ENCODE results near the gene RCOR1.
"Not testable (repeated sequence)": the region's sequence is repeated elsewhere in the genome, so short reads cannot be mapped to it uniquely, and the experiment has no call there.

RCOR1 gene

DNA sequence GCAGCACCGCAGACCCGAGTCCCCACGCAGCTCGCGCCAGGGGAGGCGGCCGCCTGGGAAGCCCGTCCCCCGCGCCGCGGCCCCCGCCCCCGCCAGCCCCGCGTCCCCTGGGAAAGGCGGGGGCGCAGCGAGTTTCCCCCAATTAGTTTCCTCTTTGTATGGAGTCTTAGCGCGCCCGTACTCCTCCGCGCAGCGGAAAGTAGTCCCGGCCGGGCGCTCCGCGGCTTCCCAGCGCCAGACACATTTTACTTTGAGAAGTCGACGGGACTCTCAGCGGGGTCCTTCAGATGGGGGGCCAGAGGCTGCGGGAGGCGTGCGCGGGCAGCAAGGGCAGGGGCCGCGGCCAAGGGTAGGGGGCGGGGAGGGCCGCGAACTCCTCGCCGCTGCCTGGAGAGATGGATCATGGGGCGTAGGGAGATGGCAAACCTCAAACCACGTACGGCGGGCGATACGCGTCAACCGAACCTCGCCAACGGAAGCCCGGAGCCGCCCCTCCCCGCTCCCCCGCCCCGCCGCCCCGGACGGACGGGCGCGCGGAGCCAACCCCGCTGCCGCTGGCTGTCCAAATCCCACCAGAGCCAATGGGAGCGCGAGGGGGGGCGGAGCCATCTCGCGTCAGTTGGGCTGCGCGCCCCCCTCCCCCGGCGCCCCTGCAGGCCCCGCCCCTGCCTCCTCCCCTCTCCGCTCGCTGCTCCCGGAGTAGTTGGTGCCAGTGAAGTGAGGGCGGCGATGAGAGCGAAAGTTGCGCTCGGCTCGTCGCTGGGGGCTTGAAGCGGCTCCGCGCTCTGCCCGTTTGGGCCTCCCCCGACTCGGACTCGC is at the start of gene RCOR1:
Gene RCOR1 (plus strand): TSS at position 706 of the 819 bp plus-strand sequence. CDS start 238 bp downstream, outside the sequence.
- DNase-seq: peak; percentile 96

DNA sequence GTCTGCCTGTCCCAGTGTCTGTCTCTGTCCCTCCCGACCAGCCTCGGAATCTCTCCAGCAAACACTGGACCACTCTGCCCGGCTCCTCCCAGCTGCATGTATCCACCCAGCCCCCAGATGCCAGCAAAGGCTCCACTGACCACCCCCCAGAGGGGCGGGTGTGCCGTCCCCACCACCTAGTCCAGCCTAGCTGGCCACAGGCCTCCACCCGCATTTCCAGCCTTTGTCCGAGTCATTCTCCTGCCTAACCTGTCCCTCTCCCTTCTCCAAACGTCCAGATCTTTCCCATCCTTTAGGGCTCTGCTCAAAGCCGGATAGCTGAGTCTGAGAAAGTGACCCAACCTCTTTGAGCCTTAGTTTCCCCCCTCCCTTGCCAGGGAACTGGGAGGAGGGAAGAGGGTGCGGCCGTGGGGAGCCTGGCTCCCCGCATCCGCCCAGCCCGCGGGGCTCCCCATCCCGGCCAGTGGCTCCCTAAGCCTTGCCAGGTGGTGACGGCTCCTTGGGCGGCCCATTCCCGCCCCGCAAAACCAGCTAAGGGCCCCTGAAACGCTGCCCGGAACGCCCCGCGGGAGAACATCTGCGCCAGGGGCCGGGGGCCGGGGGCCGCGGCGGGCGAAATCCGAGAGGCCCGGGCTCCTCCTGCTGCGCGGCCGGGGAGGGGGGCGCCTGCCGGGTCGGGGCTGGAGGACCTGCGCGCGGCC is 48.3 kb upstream of the RCOR1 start:
- DNase-seq: no peak

DNA sequence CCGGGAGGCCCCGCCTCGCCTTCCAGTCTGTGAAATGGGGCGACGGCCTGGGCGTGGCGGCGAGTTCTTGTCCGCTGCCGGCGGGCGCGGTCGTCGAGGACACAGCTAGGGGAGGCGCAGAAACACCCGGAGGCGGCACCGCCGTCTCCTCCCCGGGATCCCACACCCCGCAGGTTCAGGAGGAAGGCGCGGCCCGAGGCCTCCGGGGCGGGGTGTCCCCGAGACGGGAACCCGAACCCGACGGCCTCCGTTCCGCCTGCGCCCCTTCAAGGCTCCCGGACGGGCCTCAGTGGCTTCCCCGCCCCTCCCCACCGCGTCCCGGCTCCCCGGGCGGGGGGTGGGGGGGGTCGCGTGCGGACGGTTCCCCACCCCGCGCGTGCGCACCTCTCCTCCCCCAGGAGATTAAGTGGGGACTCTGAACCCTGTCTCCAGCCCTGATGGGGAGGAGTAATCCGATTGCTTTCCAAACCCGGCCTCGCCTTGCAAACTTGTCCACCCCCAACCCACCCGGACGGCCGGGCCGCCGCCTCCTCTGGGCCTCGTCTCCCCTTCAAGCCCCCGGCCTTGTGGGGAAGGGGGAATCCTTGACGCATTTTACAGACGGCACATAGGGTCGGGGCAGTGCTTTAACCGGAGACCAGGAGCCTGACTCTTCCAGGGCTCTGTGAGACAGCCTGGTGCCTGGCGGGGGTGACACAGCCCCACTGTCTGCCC is 47.5 kb upstream of the RCOR1 start:
- DNase-seq: no peak

DNA sequence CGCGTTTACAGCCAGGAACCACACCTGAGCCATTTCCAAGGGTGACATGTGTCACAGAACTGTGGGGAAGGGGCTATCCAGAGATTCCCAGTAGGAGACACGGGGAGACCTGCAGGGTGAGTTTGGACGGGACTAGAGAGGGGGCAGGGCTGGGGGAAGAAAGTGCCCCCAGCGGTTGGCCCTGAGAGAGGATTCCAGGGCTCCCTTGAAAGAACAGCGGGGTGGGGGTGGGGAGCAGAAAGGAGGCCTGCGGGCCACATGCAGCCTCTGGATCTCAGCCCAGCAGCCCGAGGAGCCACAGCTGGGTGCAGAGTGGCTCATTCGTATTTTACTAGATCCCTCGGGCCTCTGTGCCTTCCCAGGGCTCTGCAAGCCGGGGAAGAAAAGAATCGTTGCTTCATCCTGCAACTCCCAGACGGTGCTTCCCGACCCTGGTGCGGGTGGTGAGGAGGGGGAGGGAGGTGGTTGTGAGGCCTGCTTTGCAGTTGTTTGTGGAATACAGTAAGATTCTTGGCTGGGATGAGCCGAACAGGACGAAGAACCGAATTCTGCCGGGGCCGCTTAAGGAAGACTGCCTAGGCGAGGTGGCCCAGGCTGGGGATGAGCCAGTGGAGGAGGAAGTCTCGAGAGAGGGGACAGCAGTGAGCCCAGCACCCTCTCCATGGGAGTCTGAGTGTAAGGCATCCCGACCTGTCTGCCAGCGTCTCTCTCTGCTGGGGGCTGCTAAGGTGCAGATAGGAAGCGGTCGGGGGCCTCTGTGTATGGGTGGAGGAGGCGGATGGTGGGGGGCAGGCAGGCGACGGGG is 46.8 kb upstream of the RCOR1 start:
- no peak for DNase-seq

DNA sequence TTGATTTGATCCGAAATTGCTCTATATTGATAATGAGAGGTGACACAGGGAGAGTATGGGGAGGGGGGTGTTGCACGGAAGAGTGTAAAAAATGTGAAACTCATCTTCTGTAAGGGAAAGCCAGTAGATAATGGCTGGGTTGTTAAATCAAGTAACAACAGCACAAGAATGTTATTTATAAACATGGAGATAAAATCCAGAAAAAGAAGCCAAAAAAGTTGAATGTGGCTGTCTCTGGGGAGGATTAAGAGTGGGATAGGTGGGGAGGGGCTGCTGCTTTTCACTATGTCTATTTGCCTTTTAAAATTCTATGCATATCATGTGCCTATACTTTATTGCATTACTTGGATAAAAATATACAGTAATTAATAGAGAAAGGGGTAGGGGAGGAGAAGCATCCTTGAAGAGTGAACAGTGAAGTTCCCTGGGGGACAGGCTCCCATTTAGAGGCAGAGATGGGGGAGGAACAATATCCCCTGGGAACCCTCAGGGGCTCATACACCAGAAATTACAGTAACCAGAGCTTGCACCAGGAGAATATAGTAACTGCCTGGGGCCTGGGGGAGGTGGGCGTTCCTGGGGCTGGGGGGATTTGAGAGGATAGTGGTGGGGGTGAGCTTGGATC is 43.7 kb upstream of the RCOR1 start:
- no peak for DNase-seq

DNA sequence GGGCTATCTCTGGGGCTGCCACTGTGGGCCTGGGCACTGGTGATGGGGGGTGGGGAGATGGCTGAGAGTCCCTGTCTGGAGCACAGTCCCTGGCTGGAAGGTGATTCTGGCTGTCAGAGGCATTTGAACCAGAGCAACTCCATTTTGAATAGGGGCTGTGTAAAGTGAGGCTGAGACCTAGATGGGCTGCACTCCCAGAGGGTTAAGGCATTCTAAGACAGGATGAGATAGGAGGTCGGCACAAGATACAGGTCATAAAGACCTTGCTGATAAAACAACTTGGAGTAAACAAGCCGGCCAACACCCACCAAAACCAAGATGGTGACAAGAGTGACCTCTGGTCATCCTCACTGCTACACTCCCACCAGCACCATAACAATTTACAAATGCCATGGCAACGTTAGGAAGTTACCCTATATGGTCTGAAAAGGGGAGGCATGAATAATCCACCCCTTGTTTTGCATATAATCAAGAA is 41.5 kb upstream of the RCOR1 start:
- not testable (repeated sequence) for DNase-seq

DNA sequence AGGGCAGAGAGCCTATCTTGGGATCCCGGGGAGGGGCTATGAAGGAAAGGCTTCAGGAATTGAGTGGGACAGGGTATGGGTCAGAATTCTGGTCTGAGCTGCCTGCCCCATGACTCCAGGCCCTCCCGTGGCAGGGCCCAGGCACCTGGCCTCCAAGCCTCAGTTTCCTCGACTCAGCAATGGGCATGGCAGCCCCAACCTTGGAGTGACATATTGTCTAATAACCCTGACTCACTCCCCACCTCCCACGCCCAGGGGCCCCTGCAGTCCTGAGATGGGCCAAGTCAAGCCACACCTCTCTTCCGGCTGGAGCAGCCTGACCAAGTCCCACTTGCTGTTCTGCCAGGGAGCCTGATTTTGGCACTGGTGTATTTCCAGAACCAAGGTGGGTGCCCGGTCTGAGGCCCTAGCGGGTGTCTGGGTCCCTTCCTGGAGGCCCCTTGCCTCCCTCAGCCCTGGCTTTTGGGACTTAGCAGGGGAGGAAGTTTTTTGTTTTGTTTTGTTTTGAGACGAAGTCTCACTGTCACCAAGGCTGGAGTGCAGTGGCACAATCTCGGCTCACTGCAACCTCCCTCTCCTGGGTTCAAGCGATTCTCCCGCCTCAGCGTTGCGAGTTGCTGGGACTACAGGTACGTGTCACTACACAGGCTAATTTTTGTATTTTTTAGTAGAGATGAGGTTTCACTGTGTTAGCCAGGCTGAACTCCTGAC is 40.3 kb upstream of the RCOR1 start:
- DNase-seq: no peak

DNA sequence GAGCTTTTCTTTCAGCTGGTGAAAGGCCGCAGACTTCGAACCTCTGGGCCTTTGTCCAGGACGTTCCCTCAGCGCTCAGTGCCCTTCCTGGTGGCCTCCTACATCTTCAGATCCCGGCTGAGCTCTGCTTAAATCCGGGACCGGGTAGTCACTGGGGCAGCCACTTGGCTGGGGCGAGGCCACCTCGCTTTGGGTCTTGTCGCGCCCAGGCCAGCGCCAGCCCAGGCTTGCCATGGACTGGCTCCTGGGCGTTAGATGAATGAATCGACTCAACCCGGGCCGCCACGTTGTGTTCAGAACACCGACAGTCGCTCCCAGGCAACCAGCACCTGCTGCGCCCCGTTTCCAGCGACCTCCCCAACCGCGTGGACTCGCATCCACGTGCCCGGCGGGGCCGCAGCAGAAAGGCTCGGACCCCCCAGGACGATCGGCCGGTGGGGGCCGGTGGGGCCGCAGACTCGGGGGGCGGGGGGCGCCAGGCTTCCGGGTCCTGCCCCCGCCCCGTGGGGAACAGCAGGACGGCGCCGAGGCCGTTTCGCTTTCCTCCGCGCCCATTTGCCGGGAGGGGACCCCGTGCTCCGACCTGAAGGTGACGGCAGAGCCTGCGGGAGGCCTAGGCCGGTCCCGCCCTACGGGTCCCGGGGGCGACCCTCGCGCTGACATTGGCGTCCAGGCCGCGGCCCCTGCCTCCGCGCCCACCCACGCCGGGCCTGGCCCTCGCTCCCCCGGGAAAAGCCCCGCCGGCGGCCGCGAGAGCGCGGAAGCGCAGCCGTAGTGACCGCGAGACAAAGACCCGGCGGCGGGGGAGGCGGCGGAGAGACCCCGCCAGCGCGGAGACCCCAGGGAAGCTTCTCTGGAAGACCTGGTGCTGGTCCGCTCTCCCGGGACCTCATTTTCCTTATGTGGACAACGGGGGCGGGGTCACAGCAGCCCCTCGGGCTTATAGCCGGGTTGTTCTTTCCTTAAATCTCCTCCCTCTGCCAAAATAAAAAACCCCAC is 37.3 kb upstream of the RCOR1 start:
- DNase-seq: no peak

DNA sequence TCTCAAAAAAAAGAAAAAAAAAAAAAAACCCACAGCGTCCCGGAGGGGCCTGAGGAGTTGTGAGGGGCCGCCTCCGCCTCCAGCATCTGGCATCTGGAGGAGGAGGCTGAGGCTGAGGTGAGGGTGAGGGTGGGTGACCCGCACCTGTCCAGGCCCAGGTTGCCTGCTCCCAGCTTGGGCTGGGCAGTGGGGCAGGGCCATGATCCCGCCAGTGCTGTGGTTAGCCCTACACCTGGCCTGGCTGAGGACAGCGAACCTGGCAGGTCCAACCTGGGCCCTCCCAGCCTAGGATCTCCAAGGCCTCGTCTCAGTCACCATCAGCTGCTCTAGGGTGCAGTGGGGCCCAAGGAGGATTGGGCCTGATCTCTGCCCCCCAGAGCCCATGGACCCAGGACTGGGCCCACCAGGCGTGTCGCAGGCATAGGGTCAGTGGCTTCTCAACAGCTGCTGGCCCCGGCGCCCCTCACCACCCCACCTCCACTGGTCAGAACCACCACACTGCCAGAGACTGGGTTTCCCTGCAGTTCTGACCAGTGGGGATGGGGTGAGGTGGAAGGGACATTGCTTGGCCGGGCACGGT is 36.3 kb upstream of the RCOR1 start:
- DNase-seq: no peak

DNA sequence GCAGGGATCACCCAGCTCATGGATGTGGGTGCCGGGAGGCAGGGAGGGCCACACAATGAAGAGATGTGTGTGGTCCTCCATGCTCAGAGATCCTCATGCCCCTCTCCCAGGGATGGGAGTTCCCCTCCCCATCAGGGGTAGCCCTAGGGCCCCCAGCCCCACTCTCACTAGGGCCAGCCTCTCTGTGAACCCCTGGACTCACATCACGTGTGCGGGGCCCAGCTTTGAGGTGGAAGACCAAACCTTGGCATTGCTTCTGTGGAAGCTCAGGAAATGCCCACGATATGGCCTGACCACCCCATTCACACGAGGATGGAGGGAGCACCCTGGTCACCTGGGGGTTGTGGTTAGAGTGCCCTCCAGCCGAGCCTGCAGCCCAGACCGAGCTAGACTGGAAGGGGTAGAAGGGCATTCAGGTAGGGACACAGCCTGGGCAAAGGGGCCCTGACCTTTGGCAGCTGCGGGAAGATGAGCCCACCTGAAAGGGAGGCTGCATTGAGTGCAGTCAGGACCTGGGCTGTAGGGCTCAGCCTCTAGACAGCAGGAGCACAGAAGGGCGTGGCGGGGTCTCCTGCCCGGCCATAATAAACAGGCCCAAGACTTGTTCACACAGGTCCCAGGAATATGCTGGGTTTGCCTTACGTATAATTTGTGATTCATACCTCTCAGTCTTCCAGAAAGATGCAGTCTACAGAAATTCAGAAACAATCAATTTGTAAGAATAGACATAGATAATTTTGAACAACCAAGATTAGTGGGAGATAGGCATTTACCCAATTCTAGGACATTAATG is 34.8 kb upstream of the RCOR1 start:
- no peak for DNase-seq

DNA sequence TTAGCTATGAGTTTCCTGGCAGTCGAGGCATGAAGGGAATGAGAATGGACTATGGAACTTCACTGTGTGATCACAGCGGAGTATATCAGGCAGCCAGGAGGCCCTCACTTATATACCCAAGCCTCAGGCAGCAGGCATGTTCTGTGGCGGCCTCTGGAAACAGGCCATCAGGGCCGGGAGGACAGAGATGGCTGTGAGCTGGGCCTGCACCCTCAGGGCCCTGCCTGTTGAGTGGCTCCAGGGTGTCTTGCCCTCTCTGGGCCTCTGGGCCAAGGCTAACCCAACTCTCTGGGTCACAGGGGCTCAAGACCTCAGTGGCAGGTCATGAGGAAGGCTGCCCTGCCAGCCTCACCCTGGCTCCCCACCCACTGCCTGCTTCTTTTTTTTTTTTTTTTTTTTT is 33.9 kb upstream of the RCOR1 start:
- no peak for DNase-seq

DNA sequence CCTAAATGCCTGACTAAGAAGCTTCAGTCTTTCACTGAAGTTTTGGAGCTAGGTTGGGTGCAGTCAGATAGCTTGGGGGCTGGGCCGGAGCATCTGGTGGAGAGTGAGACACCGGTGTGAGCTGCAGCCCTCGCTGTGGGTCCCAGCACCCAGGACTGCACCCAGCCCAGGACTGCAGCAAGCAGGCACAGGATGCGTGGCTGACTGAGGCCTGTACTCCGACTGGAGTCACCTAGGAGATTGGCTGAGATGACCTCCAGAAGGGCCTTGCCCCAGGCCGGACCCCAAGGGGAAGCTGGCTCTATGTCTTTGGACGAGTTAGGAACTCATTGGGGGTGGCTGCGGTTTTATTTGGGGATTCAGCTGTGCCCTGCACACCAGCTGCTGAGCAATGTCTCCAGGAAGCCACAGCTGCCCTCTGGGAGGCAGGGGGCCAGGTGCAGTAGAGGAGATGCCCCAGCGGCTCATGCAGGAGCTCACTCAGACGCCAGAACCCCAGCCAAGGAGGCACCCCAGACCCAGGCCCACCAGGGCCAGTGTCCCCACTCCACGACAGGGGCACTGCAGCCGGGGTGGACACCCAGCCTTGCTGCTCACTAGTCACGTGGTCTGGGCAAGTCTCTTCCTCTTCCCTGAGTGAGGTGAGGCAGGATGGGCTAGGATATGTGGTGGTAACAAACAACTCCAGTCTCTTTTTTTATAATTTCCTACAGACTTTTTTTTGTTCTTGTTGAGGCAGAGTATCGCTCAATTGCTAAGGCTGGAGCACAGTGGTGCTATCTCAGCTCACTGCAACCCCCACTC is 31.8 kb upstream of the RCOR1 start:
- no peak for DNase-seq

DNA sequence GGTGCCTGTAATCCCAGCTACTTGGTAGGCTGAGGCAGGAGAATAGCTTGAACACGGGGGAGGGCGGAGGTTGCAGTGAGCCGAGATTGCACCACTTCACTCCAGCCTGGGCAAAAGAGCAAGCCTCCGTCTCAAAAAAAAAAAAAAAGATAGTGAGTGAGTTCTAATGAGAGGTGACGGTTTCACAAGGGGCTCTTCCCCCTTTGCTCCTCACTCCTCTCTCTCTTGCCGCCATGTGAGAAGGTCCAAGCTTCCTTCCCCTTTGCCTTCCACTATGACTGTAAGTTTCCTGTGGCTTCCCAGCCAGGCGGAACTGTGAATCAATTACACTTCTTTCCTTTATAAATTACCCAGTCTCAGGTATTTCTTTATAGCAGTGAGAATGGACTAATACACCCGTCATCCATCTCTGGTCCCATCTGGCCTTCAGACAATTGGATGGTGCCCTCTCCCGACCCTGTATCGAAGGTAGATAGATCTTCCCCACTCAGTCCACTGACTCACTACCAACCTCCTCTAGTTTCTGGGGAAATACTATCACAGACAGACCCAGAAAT is 27.0 kb upstream of the RCOR1 start:
- DNase-seq: no peak

DNA sequence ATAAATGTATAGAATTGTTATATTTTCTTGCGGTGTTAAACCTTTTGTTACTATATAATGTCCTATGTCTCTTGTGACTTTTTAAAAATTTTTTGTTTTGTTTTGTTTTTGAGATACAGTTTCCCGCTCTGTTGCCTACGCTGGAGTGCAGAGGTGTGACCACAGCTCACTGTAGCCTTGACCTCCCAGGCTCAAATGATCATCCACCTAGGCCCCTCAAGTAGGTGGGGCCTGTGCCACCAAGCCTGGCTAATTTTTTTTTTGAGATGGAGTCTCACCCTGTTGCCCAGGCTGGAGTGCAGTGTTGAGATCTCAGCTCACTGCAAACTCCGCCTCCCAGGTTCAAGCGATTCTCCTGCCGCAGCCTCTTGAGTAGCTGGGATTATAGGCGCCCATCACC is 26.5 kb upstream of the RCOR1 start:
- no peak for DNase-seq

DNA sequence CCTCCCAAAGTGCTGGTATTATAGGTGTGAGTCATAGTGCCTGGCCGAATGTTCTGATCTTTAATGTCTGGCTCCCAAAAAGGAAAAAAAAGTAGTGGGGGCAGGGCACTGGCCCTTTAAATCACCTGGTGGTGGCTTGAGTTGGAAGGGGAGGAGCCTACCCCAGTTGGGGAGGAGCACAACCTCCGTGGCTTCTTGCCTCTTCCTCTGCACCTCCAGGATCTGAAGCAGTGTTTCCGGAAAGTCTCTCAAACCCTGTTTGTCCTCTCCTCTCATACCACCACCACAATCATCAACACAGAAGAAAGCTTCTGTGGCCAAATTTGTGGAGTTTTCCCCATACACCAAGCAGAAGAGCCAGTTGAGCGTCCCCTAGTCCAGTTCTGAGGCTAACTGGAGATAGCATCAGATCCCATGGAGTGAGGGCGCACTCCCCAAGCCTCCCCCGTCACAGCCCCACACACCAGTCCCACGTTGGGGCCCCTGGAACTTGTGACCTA is 24.3 kb upstream of the RCOR1 start:
- DNase-seq: no peak

DNA sequence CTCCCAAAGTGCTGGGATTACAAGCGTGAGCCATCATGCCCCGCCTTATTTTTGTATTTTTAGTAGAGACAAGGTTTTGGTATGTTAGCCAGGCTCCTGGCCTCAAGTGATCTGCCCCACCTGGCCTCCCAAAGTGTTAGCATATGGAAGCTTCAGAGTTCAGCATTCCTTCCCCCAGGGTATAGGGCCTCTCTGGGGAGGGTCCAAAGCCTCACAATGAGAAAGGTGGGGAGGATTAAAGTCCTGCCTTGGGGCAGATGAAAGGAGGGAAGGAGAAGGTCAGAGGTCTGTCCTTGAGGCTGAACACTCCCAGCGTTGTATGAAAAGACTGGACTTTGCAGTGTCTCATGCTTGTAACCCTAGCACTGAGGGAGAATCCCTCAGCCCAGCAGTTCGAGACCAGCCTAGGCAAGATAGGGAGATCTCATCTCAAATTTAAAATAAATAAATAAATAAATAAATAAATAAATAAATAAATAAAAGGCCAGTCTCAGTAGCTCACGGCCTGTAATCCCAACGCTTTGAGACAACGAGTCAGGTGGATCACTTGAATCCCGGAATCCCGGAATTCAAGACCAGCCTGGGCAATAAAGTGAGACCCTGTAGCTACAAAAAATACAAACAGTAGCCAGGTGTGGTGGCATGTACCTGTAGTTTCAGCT is 22.0 kb upstream of the RCOR1 start:
- no peak for DNase-seq

DNA sequence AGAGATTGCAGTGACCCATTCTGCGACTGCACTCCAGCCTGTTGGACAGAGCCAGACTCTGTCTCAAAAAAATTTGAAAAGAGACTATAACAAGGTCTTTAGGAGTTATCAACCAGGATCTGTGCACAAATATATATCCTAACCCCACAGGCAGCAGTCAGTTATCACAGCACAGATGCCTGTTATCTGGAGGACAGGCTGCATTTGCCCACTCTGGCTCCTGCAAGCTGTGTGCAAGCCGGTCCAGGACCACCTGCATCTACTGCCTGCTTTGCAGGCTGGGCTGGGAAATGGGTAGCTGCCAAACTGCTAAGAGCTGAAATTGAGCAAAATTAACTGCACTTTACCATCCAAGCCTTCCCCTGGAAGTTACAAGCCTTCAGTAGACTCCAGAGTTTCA is 21.4 kb upstream of the RCOR1 start:
- DNase-seq: no peak

Data from NCI-H1105 treated with DMSO at 0.1 percent for 48 hours (cell line).